ENCODE measurements around the gene CD86.
A peak's percentile ranks its signal among the peaks of the same experiment; 100 is the strongest.

CD86 gene

DNA sequence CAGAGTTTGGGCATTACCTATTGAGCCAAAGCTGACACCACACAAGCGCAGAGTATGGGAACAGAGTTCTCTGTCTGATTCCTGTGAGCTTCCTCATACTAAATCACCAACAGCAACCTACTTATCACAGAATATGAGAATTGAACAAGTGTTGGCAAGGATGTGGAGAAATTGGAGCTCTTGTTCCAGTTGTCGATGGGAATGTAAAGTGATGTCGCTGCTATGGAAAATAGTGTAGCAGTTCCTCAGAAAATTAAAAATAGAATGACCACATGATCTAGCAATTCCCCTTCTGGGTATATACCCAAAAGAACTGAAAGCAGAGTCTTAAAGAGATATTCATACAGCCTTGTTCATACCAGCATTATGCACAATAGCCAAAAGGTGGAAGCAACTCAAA, 33.4 kb downstream of the CD86 start:
- no peak overlapping the region for H3K27ac ChIP-seq (replicated peaks)
- H3K4me3 ChIP-seq (replicated peaks; ENCODE audit: insufficient read depth, low read length) = no peak overlapping the region
- DNase-seq (ENCODE audit: low read depth in 1 of 2, low spot score in 1 of 2) = no peak
- H3K27me3 ChIP-seq (ENCODE audit: insufficient read depth, poor library complexity, severe bottlenecking) = no peaks in the 10 kb centered on the region
- TF ChIP-seq GABPA (IDR thresholded peaks at IDR 0.05; ENCODE audit: low read depth) (no peak), REST (IDR thresholded peaks at IDR 0.05; ENCODE audit: insufficient replicate concordance, low read depth) (no peak), SPI1 (IDR thresholded peaks at IDR 0.05; ENCODE audit: borderline replicate concordance, low read depth) (no peak), POLR2AphosphoS5 (IDR thresholded peaks at IDR 0.05; ENCODE audit: low read depth) (no peak)
- TF ChIP-seq, protein P1, sequence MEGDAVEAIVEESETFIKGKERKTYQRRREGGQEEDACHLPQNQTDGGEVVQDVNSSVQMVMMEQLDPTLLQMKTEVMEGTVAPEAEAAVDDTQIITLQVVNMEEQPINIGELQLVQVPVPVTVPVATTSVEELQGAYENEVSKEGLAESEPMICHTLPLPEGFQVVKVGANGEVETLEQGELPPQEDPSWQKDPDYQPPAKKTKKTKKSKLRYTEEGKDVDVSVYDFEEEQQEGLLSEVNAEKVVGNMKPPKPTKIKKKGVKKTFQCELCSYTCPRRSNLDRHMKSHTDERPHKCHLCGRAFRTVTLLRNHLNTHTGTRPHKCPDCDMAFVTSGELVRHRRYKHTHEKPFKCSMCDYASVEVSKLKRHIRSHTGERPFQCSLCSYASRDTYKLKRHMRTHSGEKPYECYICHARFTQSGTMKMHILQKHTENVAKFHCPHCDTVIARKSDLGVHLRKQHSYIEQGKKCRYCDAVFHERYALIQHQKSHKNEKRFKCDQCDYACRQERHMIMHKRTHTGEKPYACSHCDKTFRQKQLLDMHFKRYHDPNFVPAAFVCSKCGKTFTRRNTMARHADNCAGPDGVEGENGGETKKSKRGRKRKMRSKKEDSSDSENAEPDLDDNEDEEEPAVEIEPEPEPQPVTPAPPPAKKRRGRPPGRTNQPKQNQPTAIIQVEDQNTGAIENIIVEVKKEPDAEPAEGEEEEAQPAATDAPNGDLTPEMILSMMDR (IDR thresholded peaks at IDR 0.05; ENCODE audit: insufficient read depth, low read length) = no peak

GRCh38 chr3:122091602-122092295, 36.6 kb downstream of the CD86 start:
- Histone ChIP-seq H3K4me3 (replicated peaks; ENCODE audit: insufficient read depth, low read length) (no peak overlapping the region), H3K27me3 (ENCODE audit: insufficient read depth, poor library complexity, severe bottlenecking) (no peaks in the 10 kb centered on the region), H3K27ac (replicated peaks) (no peak overlapping the region)
- DNase-seq (ENCODE audit: low read depth in 1 of 2, low spot score in 1 of 2) = no peak
- TF ChIP-seq POLR2AphosphoS5 (IDR thresholded peaks at IDR 0.05; ENCODE audit: low read depth) (no peak), SPI1 (IDR thresholded peaks at IDR 0.05; ENCODE audit: borderline replicate concordance, low read depth) (peak; percentile 51; the same call in 1 of the 2 replicates)

- TF ChIP-seq SPI1 (IDR thresholded peaks at IDR 0.05; ENCODE audit: borderline replicate concordance, low read depth) = no peak
- TF ChIP-seq, protein P1 (IDR thresholded peaks at IDR 0.05; ENCODE audit: insufficient read depth, low read length) = peak; percentile 54
- Histone ChIP-seq H3K27me3 (ENCODE audit: insufficient read depth, poor library complexity, severe bottlenecking) (no peaks in the 10 kb centered on the region), H3K27ac (replicated peaks) (no peak overlapping the region), H3K4me3 (replicated peaks; ENCODE audit: insufficient read depth, low read length) (no peak overlapping the region)
- peak in 1 of 2 experiments; percentile 24 for DNase-seq (ENCODE audit: low read depth in 1 of 2, low spot score in 1 of 2)
These were observed 37.5 kb downstream of the CD86 start for GRCh38 chr3:122092460-122093165.

GRCh38 chr3:122094125-122094524, 39.0 kb downstream of the CD86 start:
- no peak for TF ChIP-seq GABPA (IDR thresholded peaks at IDR 0.05; ENCODE audit: low read depth)
- TF ChIP-seq, protein P1 (IDR thresholded peaks at IDR 0.05; ENCODE audit: insufficient read depth, low read length) = no peak
- no peak for TF ChIP-seq POLR2AphosphoS5 (IDR thresholded peaks at IDR 0.05; ENCODE audit: low read depth)
- no peak for TF ChIP-seq SPI1 (IDR thresholded peaks at IDR 0.05; ENCODE audit: borderline replicate concordance, low read depth)
- no peak for TF ChIP-seq REST (IDR thresholded peaks at IDR 0.05; ENCODE audit: insufficient replicate concordance, low read depth)
- Histone ChIP-seq H3K4me3 (replicated peaks; ENCODE audit: insufficient read depth, low read length) (no peak overlapping the region), H3K27ac (replicated peaks) (no peak overlapping the region), H3K27me3 (ENCODE audit: insufficient read depth, poor library complexity, severe bottlenecking) (no peaks in the 10 kb centered on the region)
- DNase-seq (ENCODE audit: low read depth in 1 of 2, low spot score in 1 of 2) = no peak
